SU-DHL-6 (cell line): ENCODE data around the gene DRGX.

ENCODE experiments used
- H2AFZ ChIP-seq: fragments of 200-600 bp; sonication (generic); 2 replicates; pipeline ENCODE4 v1.6.1; 2014; ENCODE audit warnings: low read depth, mild to moderate bottlenecking, moderate library complexity, mixed read lengths, antibody characterized with exemption, low read length; ENCODE audit not compliant: severe bottlenecking
- H3F3A ChIP-seq: fragments of 200-600 bp; shearing (Covaris generic); 2 replicates; pipeline ENCODE4 v1.6.0; 2016; ENCODE audit warnings: antibody characterized with exemption, mild to moderate bottlenecking; ENCODE audit not compliant: insufficient read depth
- H3K27ac ChIP-seq: fragments of 200-600 bp; sonication (generic); 2 replicates; pipeline ENCODE4 v1.5.1; 2016; ENCODE audit warnings: low read depth, mild to moderate bottlenecking, low read length, moderate library complexity, mixed read lengths
- H3K27me3 ChIP-seq: fragments of 200-600 bp; sonication (generic), shearing (Covaris generic); 2 replicates; pipeline ENCODE4 v1.6.0; 2014; ENCODE audit warnings: mild to moderate bottlenecking, low read length
- H3K36me3 ChIP-seq: fragments of 200-600 bp; sonication (generic); 2 replicates; pipeline ENCODE4 v1.6.1; 2014; ENCODE audit warnings: mild to moderate bottlenecking, low read length, mixed read lengths
- H3K4me2 ChIP-seq: fragments of 300-600, 200-600 bp; shearing (Covaris generic), sonication (generic); 2 replicates; pipeline ENCODE4 v1.6.0; 2014; ENCODE audit warnings: low read length, low read depth, mild to moderate bottlenecking; ENCODE audit not compliant: poor library complexity, severe bottlenecking
- H3K4me3 ChIP-seq: fragments of 200-600 bp; sonication (generic); 2 replicates; pipeline ENCODE4 v1.5.1; 2014; ENCODE audit warnings: antibody characterized with exemption, low read length, mild to moderate bottlenecking, mixed read lengths; ENCODE audit not compliant: insufficient read depth, poor library complexity, severe bottlenecking
- H3K79me2 ChIP-seq: fragments of 200-600 bp; sonication (generic); 2 replicates; pipeline ENCODE4 v1.6.1; 2014; ENCODE audit warnings: mild to moderate bottlenecking, low read length, moderate library complexity; ENCODE audit not compliant: insufficient read depth
- H3K9ac ChIP-seq: fragments of 200-600 bp; sonication (generic); 2 replicates; pipeline ENCODE4 v1.7.0; 2014; ENCODE audit warnings: mild to moderate bottlenecking, low read length
- H3K9me2 ChIP-seq: fragments of 200-600 bp; sonication (generic); replicated peaks from 2 replicates; pipeline ENCODE4 v1.6.1; 2014; ENCODE audit warnings: low read length; ENCODE audit not compliant: insufficient read depth
- H3K9me3 ChIP-seq: fragments of 200-600 bp; sonication (generic); 2 replicates; pipeline ENCODE4 v1.6.1; 2014; ENCODE audit warnings: low read length, mixed read lengths; ENCODE audit not compliant: insufficient read depth
- H4K20me1 ChIP-seq: fragments of 200-600 bp; sonication (generic); 2 replicates; pipeline ENCODE4 v1.6.1; 2014; ENCODE audit warnings: low read depth, mild to moderate bottlenecking, antibody characterized with exemption, low read length, moderate library complexity, mixed read lengths
- EZH2phosphoT487 ChIP-seq: fragments of 200-600 bp; sonication (generic), shearing (Covaris generic); conservative IDR thresholded peaks from 2 replicates; pipeline ENCODE4 v1.6.1; 2018; ENCODE audit warnings: mild to moderate bottlenecking, antibody characterized with exemption, low read length, moderate library complexity, mixed read lengths
- TF ChIP-seq, protein P1 (sequence below): fragments of 200-600 bp; sonication (generic); IDR thresholded peaks from one replicate; pipeline ENCODE4 v1.5.1; 2017; ENCODE audit warnings: antibody characterized with exemption, mild to moderate bottlenecking, low read length, moderate library complexity; ENCODE audit not compliant: insufficient read depth, poor library complexity, severe bottlenecking

The DRGX gene

GRCh38 chr10:49352323-49352722 lies 43.6 kb downstream of the DRGX start:
- Histone ChIP-seq H4K20me1 (no peaks in the 10 kb centered on the region), H3K27me3 (no peaks in the 10 kb centered on the region), H3K36me3 (no peaks in the 10 kb centered on the region), H3K9me2 (no peaks in the 10 kb centered on the region), H3K4me3 (no peak overlapping the region), H3K9ac (no peak overlapping the region), H3F3A (no peaks in the 10 kb centered on the region), H3K79me2 (no peaks in the 10 kb centered on the region), H3K9me3 (no peaks in the 10 kb centered on the region), H2AFZ (no peak overlapping the region), H3K4me2 (no peak overlapping the region), H3K27ac (no peak overlapping the region)
- no peak for TF ChIP-seq EZH2phosphoT487
- TF ChIP-seq, protein P1, sequence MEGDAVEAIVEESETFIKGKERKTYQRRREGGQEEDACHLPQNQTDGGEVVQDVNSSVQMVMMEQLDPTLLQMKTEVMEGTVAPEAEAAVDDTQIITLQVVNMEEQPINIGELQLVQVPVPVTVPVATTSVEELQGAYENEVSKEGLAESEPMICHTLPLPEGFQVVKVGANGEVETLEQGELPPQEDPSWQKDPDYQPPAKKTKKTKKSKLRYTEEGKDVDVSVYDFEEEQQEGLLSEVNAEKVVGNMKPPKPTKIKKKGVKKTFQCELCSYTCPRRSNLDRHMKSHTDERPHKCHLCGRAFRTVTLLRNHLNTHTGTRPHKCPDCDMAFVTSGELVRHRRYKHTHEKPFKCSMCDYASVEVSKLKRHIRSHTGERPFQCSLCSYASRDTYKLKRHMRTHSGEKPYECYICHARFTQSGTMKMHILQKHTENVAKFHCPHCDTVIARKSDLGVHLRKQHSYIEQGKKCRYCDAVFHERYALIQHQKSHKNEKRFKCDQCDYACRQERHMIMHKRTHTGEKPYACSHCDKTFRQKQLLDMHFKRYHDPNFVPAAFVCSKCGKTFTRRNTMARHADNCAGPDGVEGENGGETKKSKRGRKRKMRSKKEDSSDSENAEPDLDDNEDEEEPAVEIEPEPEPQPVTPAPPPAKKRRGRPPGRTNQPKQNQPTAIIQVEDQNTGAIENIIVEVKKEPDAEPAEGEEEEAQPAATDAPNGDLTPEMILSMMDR: no peak

GRCh38 chr10:49351669-49352068 lies 44.2 kb downstream of the DRGX start:
- no peak overlapping the region for H3K27ac ChIP-seq
- H3K27me3 ChIP-seq: no peaks in the 10 kb centered on the region
- H3K4me3 ChIP-seq: no peak overlapping the region
- H4K20me1 ChIP-seq: no peaks in the 10 kb centered on the region
- no peak overlapping the region for H3K9ac ChIP-seq
- no peaks in the 10 kb centered on the region for H3K9me2 ChIP-seq
- no peaks in the 10 kb centered on the region for H3K9me3 ChIP-seq
- H3K4me2 ChIP-seq: no peak overlapping the region
- no peaks in the 10 kb centered on the region for H3K36me3 ChIP-seq
- no peak for TF ChIP-seq EZH2phosphoT487
- TF ChIP-seq, protein P1: no peak
- no peak overlapping the region for H2AFZ ChIP-seq
- H3K79me2 ChIP-seq: no peaks in the 10 kb centered on the region
- no peaks in the 10 kb centered on the region for H3F3A ChIP-seq

- Histone ChIP-seq H3K4me3 (no peak overlapping the region), H3K27me3 (no peaks in the 10 kb centered on the region), H3K79me2 (no peaks in the 10 kb centered on the region), H3K36me3 (no peaks in the 10 kb centered on the region), H4K20me1 (no peaks in the 10 kb centered on the region), H3K27ac (no peak overlapping the region), H3K9me2 (no peaks in the 10 kb centered on the region), H2AFZ (no peak overlapping the region), H3K4me2 (no peak overlapping the region), H3F3A (no peaks in the 10 kb centered on the region), H3K9ac (no peak overlapping the region), H3K9me3 (no peaks in the 10 kb centered on the region)
- no peak for TF ChIP-seq EZH2phosphoT487
- TF ChIP-seq, protein P1: no peak
Observed at GRCh38 chr10:49350846-49351532, 44.9 kb downstream of the DRGX start.
